Gastrocnemius medialis (tissue), 4 donors: Measurements from ENCODE around the gene NPS.

Experiments used
- POLR2A ChIP-seq, 2 donors: fragments of 450-650 bp; IDR thresholded peaks; one replicate each; pipeline ENCODE4 v1.6.1; 2017; ENCODE audit warnings: antibody characterized with exemption in 2 of 2, mild to moderate bottlenecking in 2 of 2, moderate library complexity in 2 of 2
- TF ChIP-seq, protein P1 (sequence below), 5 experiments: fragments of 450-650 bp in 3 of 5; fragments of 200-600 bp in 2 of 5; sonication (generic) in 2 of 5; IDR thresholded peaks in 4 of 5; conservative IDR thresholded peaks in 1 of 5; 1 replicate in 4 of 5; 2 replicates in 1 of 5; pipeline ENCODE4 v1.5.1; 2016 to 2019; ENCODE audit warnings: antibody characterized with exemption in 5 of 5, mild to moderate bottlenecking in 3 of 5, moderate library complexity in 3 of 5

DNA sequence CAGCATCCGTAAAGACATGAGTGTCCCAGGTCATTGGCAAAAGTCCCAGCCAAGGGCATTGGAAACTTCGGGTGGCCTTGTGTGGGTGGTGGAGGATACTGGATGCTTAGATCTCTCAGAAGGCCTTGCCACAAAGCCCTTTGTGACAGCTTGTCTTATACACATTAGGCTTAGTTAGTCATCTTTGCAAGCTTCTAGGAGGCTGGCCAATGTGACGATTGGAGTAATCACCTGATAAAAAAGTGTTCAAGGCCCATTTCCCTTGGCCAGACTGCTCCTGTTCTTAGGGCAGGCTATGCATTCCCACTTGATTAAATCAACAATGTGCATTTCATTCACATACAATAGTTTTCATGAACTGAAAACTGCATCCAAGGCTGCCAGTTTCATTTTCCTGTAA is 26.9 kb downstream of the NPS start:
- TF ChIP-seq, protein P1, sequence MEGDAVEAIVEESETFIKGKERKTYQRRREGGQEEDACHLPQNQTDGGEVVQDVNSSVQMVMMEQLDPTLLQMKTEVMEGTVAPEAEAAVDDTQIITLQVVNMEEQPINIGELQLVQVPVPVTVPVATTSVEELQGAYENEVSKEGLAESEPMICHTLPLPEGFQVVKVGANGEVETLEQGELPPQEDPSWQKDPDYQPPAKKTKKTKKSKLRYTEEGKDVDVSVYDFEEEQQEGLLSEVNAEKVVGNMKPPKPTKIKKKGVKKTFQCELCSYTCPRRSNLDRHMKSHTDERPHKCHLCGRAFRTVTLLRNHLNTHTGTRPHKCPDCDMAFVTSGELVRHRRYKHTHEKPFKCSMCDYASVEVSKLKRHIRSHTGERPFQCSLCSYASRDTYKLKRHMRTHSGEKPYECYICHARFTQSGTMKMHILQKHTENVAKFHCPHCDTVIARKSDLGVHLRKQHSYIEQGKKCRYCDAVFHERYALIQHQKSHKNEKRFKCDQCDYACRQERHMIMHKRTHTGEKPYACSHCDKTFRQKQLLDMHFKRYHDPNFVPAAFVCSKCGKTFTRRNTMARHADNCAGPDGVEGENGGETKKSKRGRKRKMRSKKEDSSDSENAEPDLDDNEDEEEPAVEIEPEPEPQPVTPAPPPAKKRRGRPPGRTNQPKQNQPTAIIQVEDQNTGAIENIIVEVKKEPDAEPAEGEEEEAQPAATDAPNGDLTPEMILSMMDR (IDR thresholded peaks at IDR 0.05 in 4 of 5, conservative IDR thresholded peaks at IDR 0.05 in 1 of 5): no peak
- no peak for TF ChIP-seq POLR2A (IDR thresholded peaks at IDR 0.05)
